DOHH2 (cell line): ENCODE data around the gene ATRN.

ENCODE experiments used
- H3F3A ChIP-seq: fragments of 200-600 bp; sonication (generic), shearing (Covaris generic); 2 replicates; pipeline ENCODE4 v1.6.0; 2016; ENCODE audit warnings: antibody characterized with exemption, mild to moderate bottlenecking; ENCODE audit not compliant: control insufficient read depth, insufficient read depth
- H3K27ac ChIP-seq: fragments of 200-600 bp; sonication (generic); 2 replicates; pipeline ENCODE4 v1.5.1; 2014; ENCODE audit warnings: low read depth, mild to moderate bottlenecking, low read length, moderate library complexity
- H3K27me3 ChIP-seq: fragments of 200-600 bp; sonication (generic); 2 replicates; pipeline ENCODE4 v1.6.1; 2014; ENCODE audit warnings: mild to moderate bottlenecking, low read length, mixed read lengths; ENCODE audit not compliant: control insufficient read depth
- H3K36me3 ChIP-seq: fragments of 200-600 bp; sonication (generic); 2 replicates; pipeline ENCODE4 v1.6.1; 2014; ENCODE audit warnings: mild to moderate bottlenecking, low read length, moderate library complexity, mixed read lengths; ENCODE audit not compliant: control insufficient read depth
- H3K4me1 ChIP-seq: fragments of 200-600 bp; sonication (generic); 2 replicates; pipeline ENCODE4 v1.6.1; 2014; ENCODE audit warnings: mild to moderate bottlenecking, low read length, mixed read lengths; ENCODE audit not compliant: control insufficient read depth
- H3K4me2 ChIP-seq: fragments of 200-600 bp; sonication (generic); 2 replicates; pipeline ENCODE4 v1.6.0; 2014; ENCODE audit warnings: mild to moderate bottlenecking, low read length, moderate library complexity
- H3K4me3 ChIP-seq: fragments of 200-600 bp; sonication (generic); 2 replicates; pipeline ENCODE4 v1.5.1; 2014; ENCODE audit warnings: mild to moderate bottlenecking, low read length, mixed read lengths
- H3K79me2 ChIP-seq: fragments of 200-600 bp; sonication (generic); 2 replicates; pipeline ENCODE4 v1.6.1; 2014; ENCODE audit warnings: mild to moderate bottlenecking, low read length, mixed read lengths; ENCODE audit not compliant: control insufficient read depth
- H3K9me2 ChIP-seq: fragments of 200-600 bp; sonication (generic); replicated peaks from 2 replicates; pipeline ENCODE4 v1.6.1; 2014; ENCODE audit warnings: mild to moderate bottlenecking, low read length, mixed read lengths; ENCODE audit not compliant: control insufficient read depth
- H3K9me3 ChIP-seq: fragments of 200-600 bp; sonication (generic); 2 replicates; pipeline ENCODE4 v1.6.1; 2014; ENCODE audit warnings: antibody characterized with exemption, low read length, mixed read lengths; ENCODE audit not compliant: control insufficient read depth, insufficient read depth
- H4K20me1 ChIP-seq: fragments of 200-600 bp; sonication (generic); 2 replicates; pipeline ENCODE4 v1.6.0; 2014; ENCODE audit warnings: low read depth, mild to moderate bottlenecking, antibody characterized with exemption, low read length, moderate library complexity; ENCODE audit not compliant: control insufficient read depth, insufficient read depth
- CTCF ChIP-seq: fragments of 200-600 bp; sonication (generic); IDR thresholded peaks from one replicate; pipeline ENCODE4 v1.5.1; 2014; ENCODE audit warnings: antibody characterized with exemption, mild to moderate bottlenecking, low read depth, low read length; ENCODE audit not compliant: poor library complexity, severe bottlenecking
- EZH2phosphoT487 ChIP-seq: fragments of 200-600 bp; sonication (generic); IDR thresholded peaks from 2 replicates; pipeline ENCODE4 v1.6.1; 2017; ENCODE audit warnings: borderline replicate concordance, mild to moderate bottlenecking, antibody characterized with exemption, low read length, moderate library complexity, mixed read lengths

The ATRN gene

GRCh38 chr20:3646651-3647050 is 175.8 kb downstream of the ATRN start:
- Histone ChIP-seq H3K27me3 (no peaks in the 10 kb centered on the region), H3K4me1 (no peaks in the 10 kb centered on the region), H3K4me3 (no peak overlapping the region), H3K9me2 (no peaks in the 10 kb centered on the region), H4K20me1 (no peaks in the 10 kb centered on the region), H3F3A (no peaks in the 10 kb centered on the region), H3K79me2 (no peaks in the 10 kb centered on the region), H3K4me2 (no peak overlapping the region), H3K27ac (no peak overlapping the region), H3K36me3 (no peaks in the 10 kb centered on the region), H3K9me3 (no peaks in the 10 kb centered on the region)
- no peak for TF ChIP-seq EZH2phosphoT487
- TF ChIP-seq CTCF, result no peak

GRCh38 chr20:3647473-3647872 is 176.7 kb downstream of the ATRN start:
- no peak overlapping the region for H3K4me3 ChIP-seq
- no peak overlapping the region for H3K4me2 ChIP-seq
- no peaks in the 10 kb centered on the region for H3K9me3 ChIP-seq
- no peaks in the 10 kb centered on the region for H3K4me1 ChIP-seq
- no peaks in the 10 kb centered on the region for H4K20me1 ChIP-seq
- TF ChIP-seq EZH2phosphoT487 (no peak), CTCF (no peak)
- H3F3A ChIP-seq, result no peaks in the 10 kb centered on the region
- no peaks in the 10 kb centered on the region for H3K9me2 ChIP-seq
- H3K36me3 ChIP-seq, result no peaks in the 10 kb centered on the region
- H3K27ac ChIP-seq, result no peak overlapping the region
- no peaks in the 10 kb centered on the region for H3K27me3 ChIP-seq
- no peaks in the 10 kb centered on the region for H3K79me2 ChIP-seq

- Histone ChIP-seq H3K9me3 (no peaks in the 10 kb centered on the region), H3K4me3 (no peak overlapping the region), H3K27me3 (no peaks in the 10 kb centered on the region), H3K4me2 (no peak overlapping the region), H3K79me2 (no peaks in the 10 kb centered on the region), H3K9me2 (no peaks in the 10 kb centered on the region), H4K20me1 (no peaks in the 10 kb centered on the region), H3K27ac (no peak overlapping the region), H3K36me3 (no peaks in the 10 kb centered on the region), H3F3A (no peaks in the 10 kb centered on the region), H3K4me1 (no peaks in the 10 kb centered on the region)
- no peak for TF ChIP-seq CTCF
- no peak for TF ChIP-seq EZH2phosphoT487
These were observed 178.1 kb downstream of the ATRN start for GRCh38 chr20:3648951-3649350.
